Activated CD4-positive, alpha-beta memory T cell treated with anti-CD3 and anti-CD28 coated beads for 36 hours (primary cell): ENCODE results near the gene NUP37. TPM values are rescaled to one million over a fixed set of nuclear protein-coding genes. Genes with fewer than 3 reads are reported as not detected.

Source experiments
- total RNA-seq, 2 experiments: library from RNA; stranded (reverse); gene quantifications; one replicate each; pipeline ENCODE4 v1.2.3, GENCODE V29; 2021

Gene NUP37
- total RNA-seq, 2 experiments from 2014 or later = 86.8 to 89.5 TPM

Other genes starting within 250 kb of the NUP37 start
- 1 to 10 TPM; 2.6 to 2.8 TPM for gene DRAM1, start 242.5 kb downstream of the NUP37 start, total RNA-seq
- gene WASHC3, start 58.1 kb downstream of the NUP37 start, total RNA-seq = 10 to 100 TPM; 39.3 to 40.1 TPM
- gene PARPBP, start 69 bp upstream of the NUP37 start, total RNA-seq = 10 to 100 TPM; 24.0 to 25.9 TPM
- gene PMCH, start 77.7 kb upstream of the NUP37 start, total RNA-seq = under 1 TPM in 1 of 2 experiments, not detected in 1; 0.59 TPM